SK-N-SH (cell line): ENCODE data around the gene CIAO1. TPM values are rescaled to one million over a fixed set of nuclear protein-coding genes. Genes with fewer than 3 reads are reported as not detected.

ENCODE experiments used
- CTCF ChIA-PET: fragments of 300-600, 350-600 bp; formaldehyde crosslinking; extraction: SDS; loops from one replicate; lab custom pipeline; 2021; lab: Yijun Ruan, JAX
- POLR2A ChIA-PET: fragments of 350-600 bp; sonication (Branson Sonifier 250); formaldehyde crosslinking; extraction: SDS; loops from one replicate; lab custom pipeline; 2020; ENCODE audit warnings: antibody characterized with exemption, inconsistent platforms; lab: Yijun Ruan, JAX
- DNase-seq: peaks from one replicate; pipeline ENCODE4 v3.0.0; 2012
- H2AFZ ChIP-seq: fragments of 200-600 bp; sonication (generic); 2 replicates; pipeline ENCODE4 v1.8.1; 2016; ENCODE audit warnings: antibody characterized with exemption, mild to moderate bottlenecking, low read depth
- H3F3A ChIP-seq: fragments of 200-600 bp; sonication (generic); replicated peaks from 2 replicates; pipeline ENCODE3; 2016; ENCODE audit warnings: antibody characterized with exemption, mild to moderate bottlenecking; ENCODE audit not compliant: insufficient read depth
- H3K27ac ChIP-seq, 2 experiments: fragments of 200-500 bp in 1 of 2; fragments of 200-600 bp in 1 of 2; sonication (Bioruptor generic) in 1 of 2; sonication (generic), shearing (Covaris generic) in 1 of 2; 2 replicates each; pipeline versions ENCODE4 v1.5.1 to v1.6.1; 2014 to 2016; ENCODE audit warnings: low read depth in 2 of 2, inconsistent platforms in 1 of 2, low read length in 1 of 2, mild to moderate bottlenecking in 1 of 2, mixed read lengths in 1 of 2
- H3K27me3 ChIP-seq: fragments of 200-600 bp; sonication (generic), shearing (Covaris generic); 2 replicates; pipeline ENCODE4 v1.6.1; 2016; ENCODE audit warnings: mixed run types; ENCODE audit not compliant: insufficient read depth
- H3K36me3 ChIP-seq, 2 experiments: fragments of 200-500 bp in 1 of 2; fragments of 200-600 bp in 1 of 2; sonication (Bioruptor generic) in 1 of 2; sonication (generic) in 1 of 2; replicated peaks in 1 of 2; 2 replicates each; pipeline versions ENCODE3 to v1.5.1; 2014 to 2016; ENCODE audit warnings: low read length in 1 of 2, mild to moderate bottlenecking in 1 of 2; ENCODE audit not compliant: insufficient read depth in 2 of 2, control insufficient read depth in 1 of 2
- H3K4me1 ChIP-seq, 2 experiments: fragments of 200-500 bp in 1 of 2; fragments of 200-600 bp in 1 of 2; sonication (Bioruptor generic) in 1 of 2; sonication (generic), shearing (Covaris generic) in 1 of 2; 2 replicates each; pipeline versions ENCODE4 v1.5.1 to v1.6.1; 2014 to 2016; ENCODE audit warnings: low read depth in 1 of 2, low read length in 1 of 2, mixed run types in 1 of 2; ENCODE audit not compliant: insufficient read depth in 2 of 2, control insufficient read depth in 1 of 2
- H3K4me2 ChIP-seq: fragments of 200-600 bp; sonication (generic), shearing (Covaris generic); 2 replicates; pipeline ENCODE4 v1.6.1; 2017; ENCODE audit warnings: mixed run types
- H3K4me3 ChIP-seq, 2 experiments: fragments of 200-500 bp in 1 of 2; fragments of 200-600 bp in 1 of 2; sonication (Bioruptor generic) in 1 of 2; sonication (generic), shearing (Covaris generic) in 1 of 2; 2 replicates each; pipeline versions ENCODE4 v1.5.1 to v1.8.1; 2014 to 2016; ENCODE audit warnings: low read depth in 2 of 2, inconsistent platforms in 1 of 2, low read length in 1 of 2, mild to moderate bottlenecking in 1 of 2, mixed read lengths in 1 of 2, moderate library complexity in 1 of 2
- H3K79me2 ChIP-seq: fragments of 200-600 bp; sonication (generic); 2 replicates; pipeline ENCODE4 v1.8.1; 2017; ENCODE audit warnings: mild to moderate bottlenecking; ENCODE audit not compliant: insufficient read depth
- H3K9ac ChIP-seq: fragments of 200-600 bp; sonication (generic); 2 replicates; pipeline ENCODE4 v1.6.1; 2017; ENCODE audit warnings: mixed run types
- H3K9me2 ChIP-seq: fragments of 200-600 bp; sonication (generic); 2 replicates; pipeline ENCODE4 v1.6.1; 2017; ENCODE audit warnings: mixed run types
- H3K9me3 ChIP-seq: fragments of 200-600 bp; sonication (generic); 2 replicates; pipeline ENCODE4 v1.6.1; 2017; ENCODE audit warnings: mixed run types, mild to moderate bottlenecking, moderate library complexity
- H4K20me1 ChIP-seq: fragments of 200-600 bp; sonication (generic); 2 replicates; pipeline ENCODE4 v1.6.1; 2017; ENCODE audit warnings: mild to moderate bottlenecking, mixed run types; ENCODE audit not compliant: insufficient read depth
- CTCF ChIP-seq: fragments of 200-600 bp; sonication (generic); IDR thresholded peaks from 2 replicates; pipeline ENCODE4 v1.6.1; 2017; ENCODE audit warnings: antibody characterized with exemption, mild to moderate bottlenecking, moderate library complexity
- ELF1 ChIP-seq: IDR thresholded peaks from 2 replicates; pipeline ENCODE4 v1.4.0; 2012
- EZH2phosphoT487 ChIP-seq: fragments of 200-600 bp; sonication (generic); IDR thresholded peaks from 2 replicates; pipeline ENCODE4 v1.6.1; 2017; ENCODE audit warnings: low read depth, mixed run types, mild to moderate bottlenecking, antibody characterized with exemption, moderate library complexity, borderline replicate concordance
- GABPA ChIP-seq: IDR thresholded peaks from 2 replicates; pipeline ENCODE4 v1.4.0; 2012; ENCODE audit warnings: low read depth, mild to moderate bottlenecking
- GATA2 ChIP-seq: sonication (generic); formaldehyde crosslinking; IDR thresholded peaks from 2 replicates; pipeline ENCODE4 v1.5.0; 2020; ENCODE audit warnings: mild to moderate bottlenecking, missing genetic modification reagents
- IRF3 ChIP-seq: fragments of 150-350 bp; IDR thresholded peaks from 2 replicates; pipeline ENCODE4 v1.6.1; 2016; ENCODE audit warnings: mild to moderate bottlenecking, low read depth, low read length
- MEF2A ChIP-seq: IDR thresholded peaks from 2 replicates; pipeline ENCODE4 v1.4.0; 2012; ENCODE audit warnings: low read depth, borderline replicate concordance
- MXI1 ChIP-seq: IDR thresholded peaks from 2 replicates; pipeline ENCODE4 v1.6.1; 2012; ENCODE audit warnings: mild to moderate bottlenecking, low read depth, low read length, improper control_type of control experiment
- NFIC ChIP-seq: IDR thresholded peaks from 2 replicates; pipeline ENCODE4 v1.4.0; 2012; ENCODE audit warnings: borderline replicate concordance
- PBX3 ChIP-seq: IDR thresholded peaks from 2 replicates; pipeline ENCODE4; 2012
- POLR2AphosphoS5 ChIP-seq: IDR thresholded peaks from 2 replicates; pipeline ENCODE4 v1.6.1; 2012; ENCODE audit warnings: low read depth, low read length
- RAD21 ChIP-seq: IDR thresholded peaks from 2 replicates; pipeline ENCODE4 v1.6.1; 2012; ENCODE audit warnings: mild to moderate bottlenecking, low read length
- RCOR1 ChIP-seq: fragments of 150-350 bp; IDR thresholded peaks from 2 replicates; pipeline ENCODE4 v1.6.1; 2017; ENCODE audit warnings: antibody characterized with exemption, low read length
- REST ChIP-seq: IDR thresholded peaks from 2 replicates; pipeline ENCODE4 v1.6.1; 2012; ENCODE audit warnings: mild to moderate bottlenecking, low read depth, low read length, moderate library complexity
- RFX5 ChIP-seq: IDR thresholded peaks from 2 replicates; pipeline ENCODE4 v1.6.1; 2012; ENCODE audit warnings: mild to moderate bottlenecking, improper control_type of control experiment, low read length
- SIN3A ChIP-seq: IDR thresholded peaks from 2 replicates; pipeline ENCODE4 v1.6.1; 2012; ENCODE audit warnings: low read depth, mild to moderate bottlenecking, low read length, moderate library complexity, borderline replicate concordance
- SMC3 ChIP-seq: IDR thresholded peaks from 2 replicates; pipeline ENCODE4 v1.6.1; 2012; ENCODE audit warnings: low read depth, low read length, improper control_type of control experiment
- TAF1 ChIP-seq: IDR thresholded peaks from 2 replicates; pipeline ENCODE4 v1.6.1; 2012; ENCODE audit warnings: low read depth, mild to moderate bottlenecking, low read length, moderate library complexity, borderline replicate concordance
- TCF12 ChIP-seq: IDR thresholded peaks from 2 replicates; pipeline ENCODE4 v1.4.0; 2012
- TEAD4 ChIP-seq: IDR thresholded peaks from 2 replicates; pipeline ENCODE4 v1.4.0; 2012; ENCODE audit warnings: mild to moderate bottlenecking, borderline replicate concordance; ENCODE audit not compliant: insufficient read depth
- WGBS: methylation state at CpG from one replicate; pipeline ENCODE4 v1.1.6; 2017; ENCODE audit warnings: low lambda C conversion rate; 5-methylcytosine and 5-hydroxymethylcytosine counted together
- polyA plus RNA-seq, 3 experiments: library from polyadenylated mRNA; depleted of rRNA; stranded (reverse); fragments of >200 nt; gene quantifications; 2 replicates each; pipeline ENCODE4 v1.2.3, GENCODE V29; 2012

Gene CIAO1
- polyA plus RNA-seq, 1 of the 3 experiments (the other 2 are of a cell fraction): 120 TPM

GRCh38 chr2:96317584-96317997, 51.6 kb downstream of the CIAO1 start:
- ChIA-PET POLR2A (no interaction called here), CTCF (no interaction called here)
- H3K4me2 ChIP-seq: no peak overlapping the region
- no peaks in the 10 kb centered on the region for H3K36me3 ChIP-seq
- 95% methylated on average over 2 of the region's 4 CpGs for WGBS
- no peak overlapping the region for H3K9ac ChIP-seq
- no peaks in the 10 kb centered on the region for H3K9me2 ChIP-seq
- H3K4me3 ChIP-seq: no peak overlapping the region
- H3K27me3 ChIP-seq: no peaks in the 10 kb centered on the region
- no peaks in the 10 kb centered on the region for H4K20me1 ChIP-seq
- no peak overlapping the region for H2AFZ ChIP-seq
- H3K9me3 ChIP-seq: no peaks in the 10 kb centered on the region
- TF ChIP-seq TAF1: no peak
- TF ChIP-seq SIN3A: no peak
- TF ChIP-seq RFX5: no peak
- no peak for TF ChIP-seq SMC3
- TF ChIP-seq GABPA: no peak
- TF ChIP-seq EZH2phosphoT487: no peak
- no peak for TF ChIP-seq MEF2A
- no peak for TF ChIP-seq PBX3
- no peak for TF ChIP-seq ELF1
- TF ChIP-seq GATA2 (CRISPR knock-in tag): no peak
- TF ChIP-seq RCOR1: no peak
- no peak for TF ChIP-seq TEAD4
- no peak for TF ChIP-seq NFIC
- no peak for TF ChIP-seq TCF12
- TF ChIP-seq REST: no peak
- no peak for DNase-seq
- peaks cover 15% of the 10 kb centered on the region for H3F3A ChIP-seq
- H3K79me2 ChIP-seq: no peaks in the 10 kb centered on the region
- peaks cover 2 to 13% of the 10 kb centered on the region in 2 experiments; a peak in 3 of 4 replicates for H3K4me1 ChIP-seq
- no peak overlapping the region for H3K27ac ChIP-seq

GRCh38 chr2:96318723-96319122, 52.7 kb downstream of the CIAO1 start:
- POLR2A ChIA-PET: no interaction called here
- 100% methylated on average over 4 of the region's 4 CpGs for WGBS
- CTCF ChIA-PET: no interaction called here
- TF ChIP-seq MXI1: no peak
- TF ChIP-seq RFX5: no peak
- TF ChIP-seq CTCF: no peak
- no peak for TF ChIP-seq MEF2A
- no peak for TF ChIP-seq RAD21
- no peak for TF ChIP-seq IRF3
- TF ChIP-seq POLR2AphosphoS5: no peak

More at GRCh38 chr2:96318723-96319122, 52.7 kb downstream of the CIAO1 start:
- Histone ChIP-seq H3K4me1 (peaks cover 2 to 13% of the 10 kb centered on the region in 2 experiments; a peak in 3 of 4 replicates), H3K27ac (no peak overlapping the region), H4K20me1 (no peaks in the 10 kb centered on the region), H3K27me3 (no peaks in the 10 kb centered on the region), H3K4me2 (no peak overlapping the region), H3K36me3 (no peaks in the 10 kb centered on the region), H3F3A (peaks cover 24% of the 10 kb centered on the region), H3K79me2 (no peaks in the 10 kb centered on the region), H3K9me2 (no peaks in the 10 kb centered on the region), H3K4me3 (no peak overlapping the region), H3K9me3 (no peaks in the 10 kb centered on the region), H3K9ac (no peak overlapping the region), H2AFZ (no peak overlapping the region)
- no peak for DNase-seq
